VCaP (cell line): Measurements from ENCODE around the gene GLIS2.

ENCODE experiments used
- H3K27ac ChIP-seq: fragments of 450-650 bp; 2 replicates; pipeline ENCODE4 v1.5.1; 2017
- TF ChIP-seq, protein P1 (sequence below): fragments of 450-650 bp; conservative IDR thresholded peaks from 2 replicates; pipeline ENCODE4 v1.5.1; 2017; ENCODE audit warnings: mild to moderate bottlenecking, moderate library complexity

Gene GLIS2

DNA sequence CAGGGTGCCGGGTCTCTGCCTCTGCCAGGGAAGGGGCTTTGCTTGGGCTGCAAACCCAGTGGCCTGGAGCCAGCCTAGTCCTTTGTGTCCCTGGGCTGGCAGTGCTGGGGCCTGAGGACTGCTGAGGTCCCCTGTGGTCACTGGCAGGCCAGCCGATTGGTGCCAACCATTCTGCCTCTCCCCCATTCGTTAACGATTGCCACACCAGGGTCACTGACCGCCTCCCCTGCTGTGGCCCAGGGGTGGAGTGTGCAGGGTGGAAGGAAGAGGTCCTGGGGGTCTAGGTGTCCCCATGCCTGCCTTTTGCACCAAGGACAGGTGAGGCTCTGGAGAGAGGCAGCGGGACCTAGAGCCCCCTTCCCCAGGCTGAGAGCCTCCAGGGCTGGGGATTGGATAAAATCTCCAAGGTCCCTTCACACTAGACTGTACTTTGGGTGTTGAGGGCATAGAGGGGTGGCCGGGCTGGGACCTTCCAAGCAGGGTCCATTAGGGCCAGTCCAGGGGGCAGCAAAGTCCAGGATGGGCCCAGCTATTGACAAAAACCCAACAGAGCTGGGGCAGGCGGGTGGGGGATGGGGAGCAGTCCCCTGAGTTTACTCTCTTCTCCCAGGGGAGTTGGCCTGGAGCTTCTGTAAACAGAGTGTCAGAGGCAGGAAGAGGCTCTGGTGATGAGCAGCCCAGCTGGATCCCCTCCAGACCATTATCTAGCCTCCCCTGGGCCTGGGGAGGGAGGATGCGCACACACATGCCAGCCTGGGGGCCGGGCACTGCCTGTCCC is 56.9 kb downstream of the GLIS2 start:
- TF ChIP-seq, protein P1, sequence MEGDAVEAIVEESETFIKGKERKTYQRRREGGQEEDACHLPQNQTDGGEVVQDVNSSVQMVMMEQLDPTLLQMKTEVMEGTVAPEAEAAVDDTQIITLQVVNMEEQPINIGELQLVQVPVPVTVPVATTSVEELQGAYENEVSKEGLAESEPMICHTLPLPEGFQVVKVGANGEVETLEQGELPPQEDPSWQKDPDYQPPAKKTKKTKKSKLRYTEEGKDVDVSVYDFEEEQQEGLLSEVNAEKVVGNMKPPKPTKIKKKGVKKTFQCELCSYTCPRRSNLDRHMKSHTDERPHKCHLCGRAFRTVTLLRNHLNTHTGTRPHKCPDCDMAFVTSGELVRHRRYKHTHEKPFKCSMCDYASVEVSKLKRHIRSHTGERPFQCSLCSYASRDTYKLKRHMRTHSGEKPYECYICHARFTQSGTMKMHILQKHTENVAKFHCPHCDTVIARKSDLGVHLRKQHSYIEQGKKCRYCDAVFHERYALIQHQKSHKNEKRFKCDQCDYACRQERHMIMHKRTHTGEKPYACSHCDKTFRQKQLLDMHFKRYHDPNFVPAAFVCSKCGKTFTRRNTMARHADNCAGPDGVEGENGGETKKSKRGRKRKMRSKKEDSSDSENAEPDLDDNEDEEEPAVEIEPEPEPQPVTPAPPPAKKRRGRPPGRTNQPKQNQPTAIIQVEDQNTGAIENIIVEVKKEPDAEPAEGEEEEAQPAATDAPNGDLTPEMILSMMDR: no peak
- peak overlapping the region; percentile 83 for H3K27ac ChIP-seq

DNA sequence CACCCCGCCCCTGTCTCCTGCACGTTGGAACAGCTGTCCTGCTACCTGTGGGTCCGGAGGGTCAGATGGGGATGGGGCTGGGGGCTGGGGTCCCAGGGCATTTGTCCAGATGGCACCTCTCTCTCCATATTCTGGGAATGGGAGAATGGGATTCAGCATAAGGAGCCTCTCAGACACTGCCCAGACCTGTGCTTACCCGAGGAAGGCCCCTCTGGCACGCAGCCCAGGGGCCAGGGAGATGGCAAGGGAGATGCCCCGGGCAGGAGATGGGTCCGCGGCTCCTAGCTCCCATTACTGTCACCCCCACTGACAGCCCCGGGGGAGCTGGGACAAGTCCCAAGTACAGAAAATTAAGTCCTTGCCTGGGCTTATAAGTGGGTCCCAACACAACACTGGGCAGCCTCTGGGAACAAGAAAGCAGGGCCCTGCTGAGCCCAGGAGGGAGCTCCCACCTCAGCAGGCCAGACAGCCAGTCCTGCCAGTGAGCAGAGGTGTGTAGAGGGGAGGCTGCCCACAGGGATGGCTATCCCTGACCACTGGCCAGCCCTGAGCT is 57.6 kb downstream of the GLIS2 start:
- TF ChIP-seq, protein P1: no peak
- peak overlapping the region; percentile 83 for H3K27ac ChIP-seq

DNA sequence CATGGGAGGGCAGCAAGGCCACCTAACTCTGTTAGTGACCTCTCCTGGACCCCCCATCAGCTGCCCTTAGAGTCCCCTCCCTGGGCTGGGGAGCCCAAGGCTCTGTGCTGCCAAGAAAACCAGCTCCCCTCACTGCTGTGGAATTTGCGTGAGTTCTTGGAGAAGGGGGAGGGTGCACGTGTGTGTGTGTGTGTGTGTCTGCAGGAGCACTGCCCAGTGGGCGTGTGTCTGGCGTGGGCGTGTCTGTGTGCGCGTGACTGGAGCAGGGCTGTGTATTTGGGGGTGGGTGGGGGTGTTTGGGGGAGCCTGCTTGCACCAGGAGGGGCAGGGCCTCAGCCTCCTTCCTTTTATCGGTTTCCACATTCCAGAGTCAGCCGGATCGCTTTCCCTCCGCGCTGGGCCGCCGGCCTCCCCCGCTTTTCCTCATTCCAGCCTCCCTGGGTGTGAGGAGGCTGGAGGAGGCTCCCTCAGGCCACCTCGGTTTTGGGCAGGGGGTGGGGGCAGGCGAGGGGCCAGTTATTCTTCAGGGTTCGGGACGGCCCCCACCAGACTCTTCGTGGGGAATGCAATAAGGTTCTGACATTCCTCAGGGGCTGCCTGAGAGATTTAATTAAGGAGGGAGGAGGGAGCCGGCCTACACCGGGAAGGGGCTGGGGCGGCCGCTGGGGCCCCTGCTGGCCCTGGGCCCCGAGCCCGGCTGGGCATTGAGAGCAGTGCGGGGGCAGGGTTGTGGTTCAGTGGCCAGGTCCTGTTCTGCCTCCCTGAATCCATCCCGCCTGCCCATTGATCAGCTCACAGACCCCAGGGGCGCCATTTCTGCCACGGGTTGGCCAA is 58.3 kb downstream of the GLIS2 start:
- TF ChIP-seq, protein P1: no peak
- H3K27ac ChIP-seq: peak overlapping the region; percentile 83

DNA sequence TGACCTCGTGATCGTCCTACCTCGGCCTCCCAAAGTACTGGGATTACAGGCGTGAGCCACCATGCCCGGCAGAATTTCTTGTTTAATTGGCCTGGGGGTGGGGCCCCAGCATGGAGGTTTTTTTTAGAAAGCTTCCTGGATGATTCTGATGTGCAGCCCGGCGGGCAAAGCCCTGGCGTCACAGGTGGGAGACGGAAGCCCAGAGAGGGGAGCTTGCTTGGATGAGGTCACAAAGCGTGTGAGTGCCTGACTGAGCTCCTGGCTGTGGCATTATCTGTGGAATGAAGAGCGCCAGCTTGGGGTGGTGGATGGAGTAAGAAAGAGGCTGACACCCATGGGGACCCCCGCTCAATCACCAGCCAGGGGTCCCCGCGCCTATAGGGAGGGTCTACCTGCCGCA is 59.9 kb downstream of the GLIS2 start:
- TF ChIP-seq, protein P1: no peak
- peak overlapping the region; percentile 83 for H3K27ac ChIP-seq

DNA sequence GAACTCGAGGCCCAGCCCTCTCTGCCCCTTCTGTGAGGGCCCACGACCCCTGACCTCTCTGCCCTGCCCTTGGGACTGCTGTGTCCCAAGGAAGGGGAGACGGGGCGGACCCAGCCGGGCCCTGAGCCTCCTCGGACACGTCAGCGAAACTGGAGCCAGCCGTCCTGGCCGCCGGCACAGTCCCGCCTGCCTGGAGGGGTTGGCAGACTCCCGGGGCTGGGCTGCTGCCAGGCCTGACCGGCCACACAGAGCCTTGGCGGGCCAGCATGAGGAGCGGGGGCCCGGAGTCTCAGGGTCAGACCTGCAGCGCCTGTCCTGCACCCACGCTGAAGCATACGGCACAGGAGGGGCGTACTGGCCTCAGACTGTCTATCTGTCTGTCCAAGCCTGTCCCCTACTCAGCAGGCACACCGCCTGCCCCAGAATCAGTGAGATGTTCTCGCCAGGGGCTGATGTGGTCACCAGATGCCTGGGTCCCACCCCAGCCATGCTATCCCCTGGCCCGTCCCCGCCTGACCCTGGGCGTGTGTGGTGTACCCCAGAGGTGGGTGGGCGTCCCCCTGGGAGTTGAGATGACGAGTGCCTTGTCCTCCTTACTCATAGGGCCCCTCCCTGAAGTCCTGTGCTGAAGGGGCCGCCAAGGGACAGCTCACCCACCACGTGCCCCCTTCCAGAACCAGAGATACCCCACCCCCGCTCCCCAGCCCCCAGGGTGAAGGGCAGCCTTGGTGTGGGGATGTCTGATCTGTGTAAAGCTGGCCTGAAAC is 60.4 kb downstream of the GLIS2 start:
- TF ChIP-seq, protein P1: no peak
- peak overlapping the region; percentile 83 for H3K27ac ChIP-seq

DNA sequence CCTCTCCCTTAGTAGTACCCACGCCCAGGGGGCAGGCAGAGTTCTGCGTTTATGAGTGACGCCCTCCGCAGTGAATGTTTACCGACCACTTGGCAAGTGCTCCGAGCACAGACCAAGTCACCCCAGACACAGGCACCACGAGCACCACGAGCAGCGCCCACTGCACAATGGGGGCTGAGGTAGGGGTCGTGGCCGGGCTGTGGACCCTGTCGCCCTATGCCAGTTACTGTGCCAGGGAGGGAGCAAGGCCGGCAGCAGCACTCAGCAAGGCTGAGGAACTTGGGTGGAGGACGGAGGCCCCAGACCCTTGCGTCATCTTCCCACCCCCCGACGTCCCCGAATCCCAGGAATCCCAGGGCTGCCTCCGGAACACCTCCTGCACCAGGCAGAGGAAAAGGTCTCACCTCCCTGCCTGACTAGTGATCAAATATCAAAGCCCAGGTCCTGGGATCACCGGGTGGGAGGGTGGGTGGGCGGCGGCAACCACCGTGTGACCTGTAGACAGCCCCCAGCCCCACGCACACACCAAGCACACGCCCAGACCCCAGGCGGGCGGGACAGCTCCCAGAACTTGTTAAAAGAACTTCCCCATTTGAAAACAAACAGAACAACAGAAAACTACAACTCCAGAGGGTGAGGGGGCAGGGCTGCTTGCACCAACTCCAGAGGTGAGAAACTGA is 61.2 kb downstream of the GLIS2 start:
- TF ChIP-seq, protein P1: no peak
- H3K27ac ChIP-seq: peak overlapping the region; percentile 83; the same call in 1 of the 2 replicates
